ENCODE data around the gene PTPN4. TPM values are rescaled to one million over a fixed set of nuclear protein-coding genes. Genes with fewer than 3 reads are reported as not detected.
A peak's percentile ranks its signal among the peaks of the same experiment; 100 is the strongest.

PTPN4 gene
- total and polyA plus RNA-seq, 2 of the 13 experiments (the other 11 are each of a cell fraction or from before 2014, with no cell fraction given): 20.3 to 34.6 TPM

DNA sequence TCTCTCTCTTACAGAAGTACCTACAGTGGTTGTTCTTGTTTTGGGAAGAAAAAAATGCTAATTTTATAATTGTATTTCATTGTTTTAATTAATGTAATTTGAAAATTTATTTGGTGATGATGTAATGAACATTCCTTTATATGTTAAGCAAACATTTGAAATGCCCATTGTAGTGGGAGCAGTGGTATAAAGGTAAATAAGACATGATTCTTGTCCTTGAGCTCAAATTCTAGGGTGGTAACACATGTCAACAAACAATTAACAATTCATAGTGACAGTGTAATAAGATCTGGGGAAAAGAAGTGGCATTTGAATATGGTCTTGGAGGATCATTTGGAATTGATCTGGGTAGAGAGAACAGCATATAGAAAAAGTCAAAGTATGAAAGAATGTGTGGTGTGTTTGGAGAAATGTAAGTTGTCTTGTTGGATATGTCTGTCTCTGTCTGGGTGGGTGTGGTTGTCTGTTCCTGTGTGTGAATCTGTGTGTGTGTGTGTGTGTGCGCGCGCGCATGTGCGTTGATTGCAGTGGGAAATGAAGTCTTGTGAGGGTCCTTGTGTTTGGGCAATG, 5.8 kb downstream of the PTPN4 start (continued):
- no peak for TF ChIP-seq ZNF142 (CRISPR knock-in tag; IDR thresholded peaks at IDR 0.05)
- no peak for TF ChIP-seq SMYD3 (CRISPR knock-in tag; IDR thresholded peaks at IDR 0.05)
- TF ChIP-seq HNRNPUL1 (IDR thresholded peaks at IDR 0.05; ENCODE audit: low read depth, low read length): no peak
- no peak for TF ChIP-seq HMG20B (CRISPR knock-in tag; conservative IDR thresholded peaks at IDR 0.05)
- 0 out of 2 replicates have a peak, but pooled peaks have one; percentile 18 for TF ChIP-seq GATAD2A (CRISPR knock-in tag; IDR thresholded peaks at IDR 0.05)
- TF ChIP-seq ZNF839 (CRISPR knock-in tag; IDR thresholded peaks at IDR 0.05; ENCODE audit: borderline replicate concordance): no peak
- TF ChIP-seq ZBTB20 (CRISPR knock-in tag; IDR thresholded peaks at IDR 0.05; ENCODE audit: borderline replicate concordance, low read depth): no peak
- no peak for TF ChIP-seq SPEN (CRISPR knock-in tag; IDR thresholded peaks at IDR 0.05; ENCODE audit: low read depth)
- TF ChIP-seq CBX5 (CRISPR knock-in tag; IDR thresholded peaks at IDR 0.05; ENCODE audit: borderline replicate concordance): no peak
- TF ChIP-seq ZNF337 (CRISPR knock-in tag; IDR thresholded peaks at IDR 0.05; ENCODE audit: borderline replicate concordance, low read depth): no peak
- TF ChIP-seq ESRRA (CRISPR knock-in tag; IDR thresholded peaks at IDR 0.05; ENCODE audit: low read depth): no peak
- TF ChIP-seq, protein P1, sequence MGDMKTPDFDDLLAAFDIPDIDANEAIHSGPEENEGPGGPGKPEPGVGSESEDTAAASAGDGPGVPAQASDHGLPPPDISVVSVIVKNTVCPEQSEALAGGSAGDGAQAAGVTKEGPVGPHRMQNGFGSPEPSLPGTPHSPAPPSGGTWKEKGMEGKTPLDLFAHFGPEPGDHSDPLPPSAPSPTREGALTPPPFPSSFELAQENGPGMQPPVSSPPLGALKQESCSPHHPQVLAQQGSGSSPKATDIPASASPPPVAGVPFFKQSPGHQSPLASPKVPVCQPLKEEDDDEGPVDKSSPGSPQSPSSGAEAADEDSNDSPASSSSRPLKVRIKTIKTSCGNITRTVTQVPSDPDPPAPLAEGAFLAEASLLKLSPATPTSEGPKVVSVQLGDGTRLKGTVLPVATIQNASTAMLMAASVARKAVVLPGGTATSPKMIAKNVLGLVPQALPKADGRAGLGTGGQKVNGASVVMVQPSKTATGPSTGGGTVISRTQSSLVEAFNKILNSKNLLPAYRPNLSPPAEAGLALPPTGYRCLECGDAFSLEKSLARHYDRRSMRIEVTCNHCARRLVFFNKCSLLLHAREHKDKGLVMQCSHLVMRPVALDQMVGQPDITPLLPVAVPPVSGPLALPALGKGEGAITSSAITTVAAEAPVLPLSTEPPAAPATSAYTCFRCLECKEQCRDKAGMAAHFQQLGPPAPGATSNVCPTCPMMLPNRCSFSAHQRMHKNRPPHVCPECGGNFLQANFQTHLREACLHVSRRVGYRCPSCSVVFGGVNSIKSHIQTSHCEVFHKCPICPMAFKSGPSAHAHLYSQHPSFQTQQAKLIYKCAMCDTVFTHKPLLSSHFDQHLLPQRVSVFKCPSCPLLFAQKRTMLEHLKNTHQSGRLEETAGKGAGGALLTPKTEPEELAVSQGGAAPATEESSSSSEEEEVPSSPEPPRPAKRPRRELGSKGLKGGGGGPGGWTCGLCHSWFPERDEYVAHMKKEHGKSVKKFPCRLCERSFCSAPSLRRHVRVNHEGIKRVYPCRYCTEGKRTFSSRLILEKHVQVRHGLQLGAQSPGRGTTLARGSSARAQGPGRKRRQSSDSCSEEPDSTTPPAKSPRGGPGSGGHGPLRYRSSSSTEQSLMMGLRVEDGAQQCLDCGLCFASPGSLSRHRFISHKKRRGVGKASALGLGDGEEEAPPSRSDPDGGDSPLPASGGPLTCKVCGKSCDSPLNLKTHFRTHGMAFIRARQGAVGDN (CRISPR knock-in tag; IDR thresholded peaks at IDR 0.05): no peak
- no peak for TF ChIP-seq ARNTL (CRISPR knock-in tag; IDR thresholded peaks at IDR 0.05)
- no peak for TF ChIP-seq ZFP1 (CRISPR knock-in tag; IDR thresholded peaks at IDR 0.05)
- TF ChIP-seq ZNF30 (CRISPR knock-in tag; IDR thresholded peaks at IDR 0.05): no peak
- no peak for TF ChIP-seq ZNF367 (CRISPR knock-in tag; IDR thresholded peaks at IDR 0.05; ENCODE audit: borderline replicate concordance)
- no peak for TF ChIP-seq NFE2L2 (IDR thresholded peaks at IDR 0.05; ENCODE audit: low read length)
- peak; percentile 71; the same call in 1 of the 2 replicates for TF ChIP-seq FOXA3 (CRISPR knock-in tag; IDR thresholded peaks at IDR 0.05)
- TF ChIP-seq, protein P2, sequence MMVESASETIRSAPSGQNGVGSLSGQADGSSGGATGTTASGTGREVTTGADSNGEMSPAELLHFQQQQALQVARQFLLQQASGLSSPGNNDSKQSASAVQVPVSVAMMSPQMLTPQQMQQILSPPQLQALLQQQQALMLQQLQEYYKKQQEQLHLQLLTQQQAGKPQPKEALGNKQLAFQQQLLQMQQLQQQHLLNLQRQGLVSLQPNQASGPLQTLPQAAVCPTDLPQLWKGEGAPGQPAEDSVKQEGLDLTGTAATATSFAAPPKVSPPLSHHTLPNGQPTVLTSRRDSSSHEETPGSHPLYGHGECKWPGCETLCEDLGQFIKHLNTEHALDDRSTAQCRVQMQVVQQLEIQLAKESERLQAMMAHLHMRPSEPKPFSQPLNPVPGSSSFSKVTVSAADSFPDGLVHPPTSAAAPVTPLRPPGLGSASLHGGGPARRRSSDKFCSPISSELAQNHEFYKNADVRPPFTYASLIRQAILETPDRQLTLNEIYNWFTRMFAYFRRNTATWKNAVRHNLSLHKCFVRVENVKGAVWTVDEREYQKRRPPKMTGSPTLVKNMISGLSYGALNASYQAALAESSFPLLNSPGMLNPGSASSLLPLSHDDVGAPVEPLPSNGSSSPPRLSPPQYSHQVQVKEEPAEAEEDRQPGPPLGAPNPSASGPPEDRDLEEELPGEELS (CRISPR knock-in tag; IDR thresholded peaks at IDR 0.05): 0 out of 2 replicates have a peak, but pooled peaks have one; percentile 12

Data from HepG2 (cell line).